ENCODE data around the gene GRAMD4. TPM values are rescaled to one million over a fixed set of nuclear protein-coding genes. Genes with fewer than 3 reads are reported as not detected.

Gene GRAMD4
- total RNA-seq, 1 experiment from 2014 or later = 19.8 TPM

DNA sequence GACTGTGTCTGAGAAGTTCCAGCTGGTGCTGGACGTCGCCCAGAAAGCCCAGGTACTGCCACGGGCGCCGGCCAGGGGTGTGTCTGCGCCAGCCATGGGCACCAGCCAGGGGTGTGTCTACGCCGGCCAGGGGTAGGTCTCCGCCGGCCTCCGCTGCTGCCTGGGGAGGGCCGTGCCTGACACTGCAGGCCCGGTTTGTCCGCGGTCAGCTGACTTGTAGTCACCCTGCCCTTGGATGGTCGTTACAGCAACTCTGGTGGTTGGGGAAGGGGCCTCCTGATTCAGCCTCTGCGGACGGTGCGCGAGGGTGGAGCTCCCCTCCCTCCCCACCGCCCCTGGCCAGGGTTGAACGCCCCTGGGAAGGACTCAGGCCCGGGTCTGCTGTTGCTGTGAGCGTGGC is 47.9 kb downstream of the GRAMD4 start:
- no peak overlapping the region for H3K27ac Mint-ChIP-seq
- no peak overlapping the region for H2BK20ac ChIP-seq (ENCODE audit: low read depth, low read length, poor library complexity, severe bottlenecking)
- H2BK120ac ChIP-seq (ENCODE audit: low read depth, low read length, poor library complexity, severe bottlenecking) = no peak overlapping the region
- no peak overlapping the region for H3K9ac ChIP-seq (ENCODE audit: extremely low read depth, insufficient read length, low read length)
- TF ChIP-seq, protein P1, sequence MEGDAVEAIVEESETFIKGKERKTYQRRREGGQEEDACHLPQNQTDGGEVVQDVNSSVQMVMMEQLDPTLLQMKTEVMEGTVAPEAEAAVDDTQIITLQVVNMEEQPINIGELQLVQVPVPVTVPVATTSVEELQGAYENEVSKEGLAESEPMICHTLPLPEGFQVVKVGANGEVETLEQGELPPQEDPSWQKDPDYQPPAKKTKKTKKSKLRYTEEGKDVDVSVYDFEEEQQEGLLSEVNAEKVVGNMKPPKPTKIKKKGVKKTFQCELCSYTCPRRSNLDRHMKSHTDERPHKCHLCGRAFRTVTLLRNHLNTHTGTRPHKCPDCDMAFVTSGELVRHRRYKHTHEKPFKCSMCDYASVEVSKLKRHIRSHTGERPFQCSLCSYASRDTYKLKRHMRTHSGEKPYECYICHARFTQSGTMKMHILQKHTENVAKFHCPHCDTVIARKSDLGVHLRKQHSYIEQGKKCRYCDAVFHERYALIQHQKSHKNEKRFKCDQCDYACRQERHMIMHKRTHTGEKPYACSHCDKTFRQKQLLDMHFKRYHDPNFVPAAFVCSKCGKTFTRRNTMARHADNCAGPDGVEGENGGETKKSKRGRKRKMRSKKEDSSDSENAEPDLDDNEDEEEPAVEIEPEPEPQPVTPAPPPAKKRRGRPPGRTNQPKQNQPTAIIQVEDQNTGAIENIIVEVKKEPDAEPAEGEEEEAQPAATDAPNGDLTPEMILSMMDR (conservative IDR thresholded peaks at IDR 0.05) = no peak
- no CpG with 5 or more reads among the region's 24 CpGs for WGBS (ENCODE audit: extremely low coverage, insufficient read length, low lambda C conversion rate)
- H3K79me1 ChIP-seq (ENCODE audit: insufficient read depth, low read depth, low read length, poor library complexity, severe bottlenecking) = no peaks in the 10 kb centered on the region
- H3K9me3 ChIP-seq (ENCODE audit: control insufficient read depth, low read depth, low read length) = no peaks in the 10 kb centered on the region
- no peak overlapping the region for H3K4ac ChIP-seq (ENCODE audit: low read depth, low read length)
- H3K9me3 Mint-ChIP-seq = no peaks in the 10 kb centered on the region
- no peak overlapping the region for H2BK15ac ChIP-seq (ENCODE audit: low read depth, low read length)
- no peak overlapping the region for H4K8ac ChIP-seq (replicated peaks; ENCODE audit: insufficient read length, low read depth, low read length)
- H3K4me1 Mint-ChIP-seq = no peaks in the 10 kb centered on the region
- H3K23ac ChIP-seq (ENCODE audit: insufficient read length, low read depth, low read length) = no peak overlapping the region
- H4K91ac ChIP-seq (ENCODE audit: insufficient read length, low read depth, low read length) = no peak overlapping the region
- H3K27ac ChIP-seq (ENCODE audit: insufficient read length, low read depth, low read length) = no peak overlapping the region
- no peak for DNase-seq
- no peak overlapping the region for H2BK5ac ChIP-seq (ENCODE audit: insufficient read length, low read length)
- H3T11ph ChIP-seq (ENCODE audit: low read length) = no peak overlapping the region
- no peaks in the 10 kb centered on the region for H3K4me1 ChIP-seq (ENCODE audit: insufficient read depth, low read length)
- H3K27me3 ChIP-seq (ENCODE audit: insufficient read depth, low read length) = no peaks in the 10 kb centered on the region
- H4K5ac ChIP-seq (ENCODE audit: insufficient read length, low read depth, low read length) = no peak overlapping the region
- no peak overlapping the region for H3K4me2 ChIP-seq (ENCODE audit: insufficient read depth, insufficient read length, low read length)
- H2AK5ac ChIP-seq (ENCODE audit: insufficient read length, low read length) = no peak overlapping the region
- H4K20me1 ChIP-seq (ENCODE audit: control insufficient read depth, insufficient read depth, insufficient read length) = no peaks in the 10 kb centered on the region
- no peak overlapping the region for H3K4me3 Mint-ChIP-seq
- H2BK12ac ChIP-seq (ENCODE audit: insufficient read length, low read depth, low read length) = no peak overlapping the region
- no peak overlapping the region for H3K18ac ChIP-seq (ENCODE audit: insufficient read length, low read depth, low read length)
- H3K27me3 Mint-ChIP-seq (ENCODE audit: low read depth) = no peaks in the 10 kb centered on the region
- no peak overlapping the region for H2AFZ ChIP-seq (ENCODE audit: low read length)
- H3K23me2 ChIP-seq (ENCODE audit: insufficient read length, low read depth, low read length, poor library complexity, severe bottlenecking) = no peaks in the 10 kb centered on the region
- H3K36me3 Mint-ChIP-seq (ENCODE audit: insufficient read depth in 1 of 3, low read depth in 3 of 3) = peaks cover 2 to 7% (median 5%) of the 10 kb centered on the region in 3 experiments; a peak in 5 of 7 replicates
- H3K79me2 ChIP-seq (ENCODE audit: insufficient read depth, low read length) = no peaks in the 10 kb centered on the region
- no peak overlapping the region for H3K14ac ChIP-seq (ENCODE audit: insufficient read depth, low read length)
- H3K56ac ChIP-seq (ENCODE audit: insufficient read length, low read depth, low read length) = no peak overlapping the region

All from H9 (cell line).